Fibroblast of peridontal ligament (primary cell): ENCODE measurements around the gene WHAMM.
"Not testable (repeated sequence)": the region's sequence is repeated elsewhere in the genome, so short reads cannot be mapped to it uniquely, and the experiment has no call there.

ENCODE experiments used
- DNase-seq: peaks from one replicate; pipeline ENCODE4 v3.0.0-alpha.2; 2010; ENCODE audit errors: extremely low read depth

Gene WHAMM

GRCh38 chr15:82809308-82810060, at the start of gene WHAMM:
TSS of gene WHAMM (plus strand) at chr15:82809628. CDS start at chr15:82809727, 99 bp downstream.
- DNase-seq: peak; percentile 98

GRCh38 chr15:82763361-82764116, 45.9 kb upstream of the WHAMM start:
- DNase-seq: no peak

GRCh38 chr15:82764117-82764490, 45.3 kb upstream of the WHAMM start:
- DNase-seq: no peak

- DNase-seq: no peak
Measured at GRCh38 chr15:82764740-82765139, 44.7 kb upstream of the WHAMM start.

GRCh38 chr15:82766201-82766600, 43.2 kb upstream of the WHAMM start:
- not testable (repeated sequence) for DNase-seq

- no peak for DNase-seq
Measured at GRCh38 chr15:82767163-82767829, 42.1 kb upstream of the WHAMM start.

- peak; percentile 18 for DNase-seq
Measured at GRCh38 chr15:82768414-82769054, 40.9 kb upstream of the WHAMM start.

- no peak for DNase-seq
Measured at GRCh38 chr15:82771789-82772607, 37.4 kb upstream of the WHAMM start.

GRCh38 chr15:82774496-82774895, 34.9 kb upstream of the WHAMM start:
- DNase-seq: no peak

GRCh38 chr15:82778755-82779154, 30.7 kb upstream of the WHAMM start:
- DNase-seq: no peak

- no peak for DNase-seq
Measured at GRCh38 chr15:82781349-82781748, 28.1 kb upstream of the WHAMM start.

GRCh38 chr15:82788496-82788895, 20.9 kb upstream of the WHAMM start:
- DNase-seq: no peak

- peak; percentile 18 for DNase-seq
Measured at GRCh38 chr15:82789491-82789890, 19.9 kb upstream of the WHAMM start.

GRCh38 chr15:82790321-82790720, 19.1 kb upstream of the WHAMM start:
- no peak for DNase-seq

GRCh38 chr15:82792068-82792467, 17.4 kb upstream of the WHAMM start:
- DNase-seq: no peak

GRCh38 chr15:82793737-82794136, 15.7 kb upstream of the WHAMM start:
- no peak for DNase-seq

- no peak for DNase-seq
Measured at GRCh38 chr15:82798104-82798503, 11.3 kb upstream of the WHAMM start.

GRCh38 chr15:82798531-82799166, 10.8 kb upstream of the WHAMM start:
- DNase-seq: no peak

GRCh38 chr15:82799183-82799841, 10.1 kb upstream of the WHAMM start:
- DNase-seq: no peak

- DNase-seq: no peak
Measured at GRCh38 chr15:82802497-82802896, 6.9 kb upstream of the WHAMM start.
